AML-193 (cell line): ENCODE measurements around the gene SIAH3.

Experiments
- DNase-seq, 2 experiments: peaks; one replicate each; lab custom pipeline; 2025; lab: John Stamatoyannopoulos, UW

Gene SIAH3

GRCh38 chr13:45863709-45864590, 12.4 kb upstream of the SIAH3 start:
- DNase-seq = no peak

GRCh38 chr13:45861322-45861721, 9.8 kb upstream of the SIAH3 start:
- no peak for DNase-seq

GRCh38 chr13:45860240-45860639, 8.7 kb upstream of the SIAH3 start:
- no peak for DNase-seq

- no peak for DNase-seq
Observed at GRCh38 chr13:45859705-45860104, 8.2 kb upstream of the SIAH3 start.

DNA sequence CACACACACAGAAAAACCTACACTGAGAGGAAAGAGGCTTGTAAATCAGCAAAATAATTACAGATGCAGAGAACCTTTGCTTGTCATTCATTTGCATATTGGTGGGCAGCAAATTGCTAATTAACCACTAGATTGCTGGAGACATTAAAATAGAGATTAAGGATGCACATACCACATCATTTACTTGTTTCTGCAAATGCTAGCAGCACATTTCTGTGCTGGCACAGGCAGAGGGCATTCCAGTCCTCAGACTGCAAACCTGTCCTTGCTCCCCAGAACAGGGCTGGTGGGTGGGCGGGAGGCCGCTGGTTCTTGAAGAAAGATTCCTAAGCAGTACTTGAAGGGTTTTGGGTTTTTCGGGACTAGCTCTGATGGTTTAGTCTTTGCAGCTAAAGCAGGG, 941 bp upstream of the SIAH3 start:
- DNase-seq = no peak

DNA sequence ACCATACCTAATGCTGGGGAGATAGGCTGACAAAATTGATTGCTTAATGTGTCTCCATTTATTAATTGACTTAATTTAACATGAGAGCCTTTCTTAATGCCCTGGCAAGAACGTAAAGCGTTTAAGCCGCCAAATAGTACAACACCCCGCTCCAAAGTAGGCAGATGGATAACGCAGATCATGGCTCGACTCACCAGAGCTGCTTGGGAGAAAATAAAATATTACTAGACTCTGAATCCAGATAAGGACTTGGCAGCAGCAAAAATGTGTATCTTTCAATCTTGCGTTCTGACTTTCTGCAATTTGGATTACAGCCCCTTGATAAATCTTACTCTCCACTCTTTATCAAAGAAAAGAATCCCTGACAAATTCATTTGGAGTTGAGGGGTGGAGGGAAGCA, 403 bp upstream of the SIAH3 start:
- no peak for DNase-seq

DNA sequence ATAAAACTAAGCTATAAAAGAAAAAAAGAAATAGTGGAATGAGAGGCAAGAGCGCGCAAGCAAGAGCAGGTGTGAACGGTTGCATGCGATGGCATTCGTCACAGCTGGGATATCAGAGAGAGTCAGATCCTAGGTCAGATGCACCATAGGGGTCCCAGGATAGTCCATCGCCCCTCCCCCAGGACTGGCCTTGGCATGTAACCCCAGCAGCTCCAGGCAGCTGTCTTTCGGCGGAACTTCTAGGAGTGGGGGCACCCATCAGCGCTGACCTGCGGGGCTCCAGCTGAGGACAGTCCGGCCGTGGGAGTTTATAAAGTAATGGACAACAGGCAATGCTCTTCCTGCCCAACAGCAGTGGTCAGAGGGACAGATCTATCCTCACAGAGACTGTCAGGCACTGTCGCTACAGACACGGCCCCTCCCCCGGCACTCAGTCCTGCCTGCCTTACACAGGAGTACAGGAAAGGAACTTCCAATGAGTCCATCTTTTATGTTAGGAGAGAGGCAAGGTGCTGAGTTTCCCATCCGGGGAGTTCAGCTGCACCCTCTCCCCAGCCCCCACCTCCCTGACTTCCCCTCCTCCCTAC, 1.4 kb downstream of the SIAH3 start:
- no peak for DNase-seq

- DNase-seq = no peak
Observed at GRCh38 chr13:45849408-45849807, 2.1 kb downstream of the SIAH3 start.

DNA sequence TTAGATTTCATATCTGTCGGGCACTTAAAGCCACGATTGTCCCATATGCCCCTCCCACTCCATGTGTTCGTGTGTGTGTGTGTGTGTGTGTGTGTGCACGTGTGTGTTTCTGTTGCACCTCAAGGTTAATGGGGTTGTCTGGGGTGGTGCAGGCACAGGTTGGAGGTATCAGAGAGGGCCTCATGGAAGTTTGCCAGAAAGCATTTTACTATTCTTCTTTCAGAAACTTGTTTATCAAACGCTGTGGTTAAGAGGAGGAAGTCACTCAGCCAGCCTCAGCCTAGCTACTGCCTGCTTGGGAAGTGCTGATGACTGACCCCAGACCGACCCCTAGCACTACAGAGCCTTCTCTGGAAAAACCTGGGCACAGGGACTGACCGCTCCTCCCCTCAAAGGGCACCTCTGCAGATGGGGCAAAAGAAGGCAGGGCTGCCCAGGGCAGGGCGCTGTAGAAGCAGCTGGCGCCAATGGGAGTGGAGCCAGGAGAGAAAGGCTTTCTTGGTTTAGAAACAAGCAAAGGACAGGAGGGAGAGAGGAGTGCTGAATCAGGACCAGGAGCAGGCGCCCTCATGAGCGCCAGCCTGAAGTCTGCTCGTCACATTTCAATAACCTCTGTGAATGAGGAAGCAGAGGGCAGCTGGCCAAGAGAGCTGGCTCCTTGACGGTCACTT, 3.9 kb downstream of the SIAH3 start:
- DNase-seq = peak; percentile 74 to 79

GRCh38 chr13:45846681-45847080, 4.9 kb downstream of the SIAH3 start:
- no peak for DNase-seq

GRCh38 chr13:45838171-45838745, 13.3 kb downstream of the SIAH3 start:
- no peak for DNase-seq

GRCh38 chr13:45837111-45837510, 14.4 kb downstream of the SIAH3 start:
- no peak for DNase-seq

DNA sequence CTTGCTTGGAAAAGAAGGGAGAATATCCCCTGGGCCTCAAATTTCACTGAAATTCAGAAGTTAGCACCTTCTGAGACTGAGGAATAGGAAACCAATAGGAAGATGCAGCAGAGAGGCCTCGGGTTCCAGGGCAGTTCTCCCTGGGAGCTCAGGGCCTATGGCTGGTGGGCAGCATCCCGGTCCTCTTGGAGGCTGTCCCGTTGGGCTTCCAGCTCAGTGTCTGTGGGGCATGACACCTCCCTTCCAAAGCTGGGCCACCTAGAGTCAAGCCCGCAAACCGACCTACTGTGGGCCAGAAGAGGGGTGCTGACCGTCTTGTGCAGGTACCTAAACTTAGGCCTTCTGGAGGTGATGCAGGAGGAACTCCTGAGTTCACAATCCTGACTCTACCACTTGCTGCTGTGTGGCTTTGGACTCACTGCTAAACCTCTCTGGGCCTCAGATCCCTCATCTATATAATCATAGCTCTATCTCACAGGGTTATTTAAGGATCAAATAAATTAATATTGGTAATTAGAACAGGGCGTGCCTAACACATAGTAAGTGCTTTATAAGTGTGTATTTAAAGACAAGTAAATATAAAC, 17.1 kb downstream of the SIAH3 start:
- DNase-seq = no peak

- DNase-seq = no peak
Observed at GRCh38 chr13:45833663-45834375, 17.7 kb downstream of the SIAH3 start.

GRCh38 chr13:45833242-45833641, 18.3 kb downstream of the SIAH3 start:
- no peak for DNase-seq

- DNase-seq = no peak
Observed at GRCh38 chr13:45831851-45832250, 19.7 kb downstream of the SIAH3 start.

DNA sequence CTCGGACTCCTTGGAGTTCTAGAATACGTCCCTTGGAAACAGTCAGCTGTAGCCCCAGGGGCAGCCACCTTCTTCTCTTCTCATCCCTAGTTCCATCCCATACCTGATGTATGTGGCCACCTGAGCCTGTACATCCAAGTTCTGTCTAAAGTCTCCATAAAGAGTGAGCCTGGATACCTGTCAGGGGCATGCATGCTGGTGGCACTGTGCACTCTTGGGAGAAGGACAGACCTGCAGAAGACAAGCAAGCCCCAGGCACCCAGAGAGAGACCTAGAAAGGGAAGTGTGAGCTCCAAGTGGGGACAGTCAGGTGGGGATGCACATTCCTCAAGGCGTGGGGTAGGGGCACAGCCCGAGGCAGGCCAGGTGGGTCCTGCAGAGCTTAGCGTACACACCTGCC, 21.4 kb downstream of the SIAH3 start:
- DNase-seq = no peak

DNA sequence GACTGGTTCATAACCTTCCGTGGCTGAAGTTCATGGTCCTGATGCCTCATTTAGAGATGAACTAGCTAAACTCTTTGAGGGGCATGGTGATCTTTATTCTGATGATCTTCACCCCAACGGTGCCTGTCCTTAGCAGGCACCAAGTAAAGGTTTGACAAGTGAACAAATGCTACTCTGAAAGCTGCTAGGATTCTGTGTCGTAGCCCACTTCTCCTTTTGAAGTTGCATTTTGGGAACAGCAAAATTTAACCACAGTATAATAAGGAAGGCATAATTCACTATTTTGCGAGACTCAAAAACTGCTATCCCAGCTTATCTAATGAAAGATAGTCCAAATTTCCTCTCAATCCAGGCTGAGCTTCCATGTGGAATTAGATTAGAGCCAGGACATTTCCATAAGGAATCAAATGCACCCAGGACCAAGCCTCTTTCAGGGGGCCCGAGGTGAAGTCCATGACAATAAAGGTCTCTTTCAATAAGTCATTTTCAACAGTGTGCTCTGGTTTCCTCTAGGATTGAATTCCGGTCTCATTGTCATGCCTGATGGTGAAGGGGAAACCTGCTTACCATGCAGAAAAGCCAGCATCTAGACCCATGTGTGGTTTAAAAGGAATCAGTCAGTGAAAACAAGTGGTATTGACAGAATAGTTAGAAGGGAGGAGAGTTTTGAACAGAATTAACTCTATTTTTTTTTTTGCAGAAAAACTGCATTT, 23.1 kb downstream of the SIAH3 start:
- DNase-seq = peak; percentile 44 to 57

DNA sequence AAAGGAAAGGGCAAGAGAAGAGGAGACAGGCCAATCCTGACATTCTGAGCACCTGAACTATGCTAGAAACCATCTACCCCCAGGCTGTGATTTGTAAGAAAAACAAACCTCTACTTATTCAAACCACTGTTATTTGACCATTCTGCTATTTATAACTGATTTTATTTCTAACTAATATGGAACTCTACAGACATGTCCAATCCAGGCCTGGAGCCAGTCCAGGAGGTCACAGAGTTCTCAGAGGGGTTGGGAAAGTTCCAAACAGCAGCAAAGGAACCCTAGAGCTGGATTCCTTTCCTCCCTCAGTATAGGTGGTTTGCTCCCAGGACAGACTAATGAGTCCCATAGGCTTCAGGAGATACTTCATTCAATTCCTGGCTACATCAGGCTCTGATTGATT, 24.2 kb downstream of the SIAH3 start:
- no peak for DNase-seq

DNA sequence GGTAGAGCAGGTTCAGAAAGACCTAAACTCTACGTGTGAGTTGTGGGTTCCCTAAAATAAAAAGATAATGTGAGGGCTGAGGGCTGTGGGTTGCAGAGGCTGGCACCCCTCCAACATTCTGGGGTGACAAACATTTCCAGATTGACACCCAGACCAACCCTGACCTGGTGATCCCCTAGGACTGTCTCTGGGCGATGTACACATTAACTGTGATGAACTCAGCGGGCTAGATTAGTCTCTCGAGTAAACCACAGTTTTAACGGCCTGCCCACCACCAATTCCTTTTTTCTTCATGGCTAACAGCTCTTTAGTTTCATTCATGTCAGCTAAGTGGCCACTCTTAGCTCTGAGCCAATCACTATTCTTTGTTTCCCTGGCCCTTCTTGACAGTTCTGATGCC, 24.8 kb downstream of the SIAH3 start:
- peak; percentile 75 to 87 for DNase-seq

GRCh38 chr13:45825387-45825650, 26.2 kb downstream of the SIAH3 start:
- no peak for DNase-seq
